Measurements from ENCODE around the gene SLC24A3. TPM values are rescaled to one million over a fixed set of nuclear protein-coding genes. Genes with fewer than 3 reads are reported as not detected.

The SLC24A3 gene
- total RNA-seq, 1 donor from 2014 or later = 1.4 TPM

DNA sequence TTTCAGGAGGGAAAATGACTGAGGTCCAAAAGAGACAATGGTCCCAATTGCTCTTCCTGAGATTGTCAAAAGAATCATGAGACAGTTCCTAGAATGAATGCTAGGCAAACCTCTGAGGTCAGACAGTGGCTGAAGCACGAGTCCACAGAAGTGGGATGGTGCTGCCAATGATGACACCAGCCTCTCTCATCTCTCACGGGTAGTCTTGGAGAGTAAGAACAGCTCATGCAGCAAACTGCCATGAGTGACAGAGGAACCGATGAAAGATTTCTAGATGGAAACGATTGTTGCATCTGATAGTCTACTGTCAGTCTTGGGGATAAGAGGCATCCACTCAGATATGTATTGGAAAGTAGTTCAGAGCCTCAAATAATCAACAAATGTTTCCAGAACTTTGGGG, 188.7 kb downstream of the SLC24A3 start:
- intact Hi-C loops (cut with DNase I) = no loop called here
- no peak for DNase-seq (ENCODE audit: missing footprints)

DNA sequence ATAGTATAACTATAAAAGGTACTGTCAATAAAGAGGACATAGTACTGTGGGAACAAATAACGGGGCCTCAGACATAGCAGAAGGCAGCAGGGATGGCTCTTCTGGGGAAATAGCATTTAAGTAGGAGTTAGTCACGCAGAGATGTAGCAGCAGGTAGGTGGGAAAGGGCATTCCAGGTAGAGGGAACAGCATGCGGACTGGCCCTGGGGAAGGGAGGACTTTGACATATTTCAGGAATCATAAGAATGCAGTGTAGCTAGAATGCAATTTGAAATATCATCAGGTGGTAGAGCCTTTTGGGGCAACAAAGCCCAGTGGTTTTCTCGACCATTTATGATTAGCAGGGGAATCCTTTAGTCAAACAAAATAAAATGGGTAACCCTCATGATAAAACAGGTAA, 191.1 kb downstream of the SLC24A3 start:
- ATAC-seq (no peak), DNase-seq (ENCODE audit: missing footprints) (no peak)
- intact Hi-C loops (cut with DNase I) = no loop called here

More for the DNA sequence above, 188.7 kb downstream of the SLC24A3 start:
- no peak for ATAC-seq

DNA sequence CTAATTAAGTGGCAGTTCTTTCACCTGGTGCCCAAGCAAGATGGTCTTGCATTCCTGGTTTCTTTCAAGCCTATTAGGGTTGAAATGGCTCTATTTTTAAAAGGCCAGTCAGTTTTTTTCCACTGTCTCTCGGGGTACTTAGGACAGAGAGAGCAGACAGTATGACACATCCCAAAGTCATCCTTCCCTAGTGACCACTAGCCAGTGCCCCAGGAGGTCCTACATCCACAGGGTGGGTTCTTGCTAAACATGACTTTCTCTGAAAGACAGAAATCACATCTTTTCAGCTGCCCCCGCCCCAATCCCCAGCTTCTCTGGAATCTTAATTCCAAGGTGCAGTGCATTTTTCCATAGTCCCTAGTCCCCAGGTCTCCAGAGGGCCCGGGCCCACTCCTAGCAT, 192.4 kb downstream of the SLC24A3 start:
- intact Hi-C loops (cut with DNase I) = no loop called here
- DNase-seq (ENCODE audit: missing footprints) = no peak
- ATAC-seq = no peak

DNA sequence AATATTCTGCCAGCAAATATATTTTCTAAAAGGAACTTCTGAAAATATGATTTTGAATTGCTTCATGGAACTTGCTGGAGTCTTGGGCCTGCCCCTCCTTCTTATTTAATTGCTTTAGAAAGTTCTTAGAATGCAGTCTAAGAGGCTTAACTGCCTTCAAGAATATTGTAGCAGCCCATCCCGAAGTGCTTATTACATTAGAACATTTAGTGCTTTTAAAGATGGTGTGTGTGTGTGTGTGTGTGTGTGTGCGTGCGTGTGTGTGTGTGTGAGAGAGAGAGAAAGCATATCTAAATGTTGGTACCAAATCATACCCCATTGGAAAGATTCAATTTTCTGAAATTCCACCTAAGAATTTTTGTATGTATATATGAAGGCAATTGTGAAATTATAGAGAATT, 193.5 kb downstream of the SLC24A3 start:
- DNase-seq (ENCODE audit: missing footprints) (no peak), ATAC-seq (no peak)
- intact Hi-C loops (cut with DNase I) = no loop called here

DNA sequence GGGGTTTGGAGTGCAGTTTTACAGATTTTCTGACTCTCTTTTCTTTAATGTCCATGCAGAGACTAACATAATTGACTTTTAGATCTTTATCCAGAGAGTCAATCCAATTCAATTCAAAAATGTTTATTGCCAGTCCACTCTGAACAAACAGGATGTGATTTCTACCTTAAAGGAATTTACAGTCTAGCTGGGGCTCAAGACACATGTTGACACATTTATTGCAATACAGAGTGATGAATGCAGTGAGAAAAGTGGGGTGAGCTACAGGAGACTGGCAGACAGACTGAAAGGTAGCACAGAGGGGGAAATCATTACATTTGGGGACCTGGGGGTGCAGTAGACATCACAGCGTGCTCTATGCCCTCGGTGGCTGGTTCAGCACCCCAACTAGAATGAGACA, 193.9 kb downstream of the SLC24A3 start:
- ATAC-seq = no peak
- no peak for DNase-seq (ENCODE audit: missing footprints)
- intact Hi-C loops (cut with DNase I) = no loop called here

DNA sequence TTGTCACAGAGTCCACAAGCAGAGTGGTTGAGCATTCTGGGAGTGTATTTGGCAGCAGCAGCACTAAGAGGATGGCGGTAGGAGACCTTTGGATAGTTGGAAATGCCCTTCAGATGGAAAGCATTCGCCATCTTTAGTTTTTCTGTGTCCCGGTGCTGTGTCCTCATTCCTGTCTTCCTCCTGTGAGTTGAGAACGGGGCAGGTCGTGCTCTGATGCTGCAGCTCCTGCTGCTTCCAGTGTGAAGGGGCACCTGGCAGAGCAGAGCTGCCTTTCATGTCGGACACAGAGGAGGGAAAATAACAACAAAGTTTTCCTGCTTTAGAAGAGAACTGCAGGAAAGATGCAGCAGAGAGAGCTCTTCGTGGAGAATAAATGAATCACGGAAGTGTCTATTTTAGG, 194.8 kb downstream of the SLC24A3 start:
- DNase-seq (ENCODE audit: missing footprints) = no peak
- intact Hi-C loops (cut with DNase I) = no loop called here
- ATAC-seq = no peak

DNA sequence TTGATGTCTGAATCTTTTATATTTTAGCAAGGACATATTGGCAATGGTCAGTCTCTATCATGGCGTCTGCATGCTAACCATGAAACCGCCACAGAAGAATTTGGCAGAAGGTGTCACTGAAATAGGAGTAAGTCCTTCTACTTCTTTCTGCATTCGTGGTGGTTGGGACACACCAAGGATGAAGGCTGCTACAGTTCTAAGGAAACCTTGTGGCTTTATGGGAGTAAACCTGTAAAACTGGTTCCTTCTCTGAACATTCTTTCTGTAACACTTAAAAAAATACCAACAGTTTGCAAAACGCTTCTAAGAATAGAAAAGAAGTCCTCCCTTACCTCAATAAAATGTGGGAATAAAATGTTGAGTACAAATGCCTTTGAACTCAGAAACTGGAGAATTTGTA, 195.3 kb downstream of the SLC24A3 start:
- DNase-seq (ENCODE audit: missing footprints) = no peak
- intact Hi-C loops (cut with DNase I) = no loop called here
- no peak for ATAC-seq

DNA sequence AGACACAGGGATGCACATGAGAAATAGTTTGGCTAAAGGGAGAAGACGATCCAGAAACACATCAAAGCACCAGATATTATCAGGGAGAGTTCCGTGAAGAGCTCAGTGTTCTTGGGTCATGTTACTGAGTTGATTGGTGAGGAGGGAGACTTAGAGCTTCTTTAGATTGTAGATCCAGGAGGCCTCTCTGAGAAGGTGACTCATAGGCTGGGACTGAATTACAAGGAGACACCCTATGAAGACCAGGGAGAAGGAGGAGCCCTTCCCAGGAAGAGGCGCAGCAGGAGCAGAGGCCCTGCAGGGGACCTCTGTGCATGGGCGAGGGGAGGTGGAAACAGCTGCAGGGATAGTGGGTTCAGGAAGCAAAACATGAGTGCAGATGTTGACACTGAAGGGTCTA, 196.5 kb downstream of the SLC24A3 start:
- DNase-seq (ENCODE audit: missing footprints) (no peak), ATAC-seq (no peak)
- intact Hi-C loops (cut with DNase I) = no loop called here

DNA sequence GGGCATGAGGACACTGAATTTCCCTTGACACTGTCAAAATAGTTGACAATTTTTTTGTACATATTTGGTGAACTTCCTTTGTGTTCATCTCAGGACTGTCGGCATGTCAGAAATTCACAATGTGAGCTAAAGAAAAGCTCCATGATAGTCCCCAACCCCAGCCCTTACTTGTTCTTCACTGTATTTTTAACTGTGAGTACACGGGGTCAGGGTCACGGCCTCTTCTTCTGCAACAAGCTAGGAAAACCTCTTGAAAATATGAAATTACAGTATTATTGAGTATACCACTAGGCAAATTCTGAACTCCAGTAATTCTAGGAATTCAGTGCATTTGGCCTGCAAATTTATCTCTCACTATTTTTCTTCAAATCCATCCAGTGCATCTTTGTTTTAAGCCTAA, 199.4 kb downstream of the SLC24A3 start:
- ATAC-seq (no peak), DNase-seq (ENCODE audit: missing footprints) (no peak)
- intact Hi-C loops (cut with DNase I) = no loop called here

DNA sequence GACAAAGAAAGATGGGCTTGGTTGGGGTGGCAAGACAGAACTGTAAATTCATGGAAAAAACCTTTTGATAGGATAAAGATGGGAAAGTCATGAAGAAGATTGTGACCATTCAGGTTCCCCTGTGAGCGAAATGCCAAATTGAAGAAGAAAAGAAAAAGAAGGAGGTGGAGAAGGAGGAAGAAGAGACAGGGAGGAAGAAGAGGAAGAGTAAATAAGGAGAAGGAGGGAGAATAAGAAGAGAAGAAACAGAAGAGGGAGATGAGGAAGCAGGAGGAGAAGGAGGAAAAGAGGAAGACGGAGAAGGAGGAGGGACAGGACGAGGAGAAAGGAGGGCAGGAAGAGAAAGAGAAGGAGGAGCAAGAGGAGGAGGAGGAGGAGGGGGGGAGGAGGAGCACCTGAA, 199.8 kb downstream of the SLC24A3 start:
- intact Hi-C loops (cut with DNase I) = no loop called here
- no peak for ATAC-seq
- DNase-seq (ENCODE audit: missing footprints) = no peak

DNA sequence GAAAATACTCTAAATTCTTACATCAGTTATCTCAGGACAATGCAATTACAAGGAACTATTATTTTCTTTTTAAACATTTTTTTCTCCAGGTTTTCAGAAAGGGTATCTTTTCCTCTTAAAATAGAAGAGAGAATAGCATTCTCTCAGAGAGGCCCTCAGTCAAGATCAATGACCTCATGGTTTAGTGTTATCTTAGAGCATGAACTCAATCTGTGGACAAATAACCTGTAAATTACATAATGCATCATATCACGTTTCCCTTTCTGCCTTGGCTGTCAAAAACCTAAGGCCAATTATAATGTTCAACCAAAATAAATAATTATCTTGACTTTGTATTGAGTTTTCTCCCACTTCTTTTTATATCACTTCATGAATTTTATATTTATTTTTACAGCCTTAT, 202.2 kb downstream of the SLC24A3 start:
- no peak for ATAC-seq
- intact Hi-C loops (cut with DNase I) = no loop called here

DNA sequence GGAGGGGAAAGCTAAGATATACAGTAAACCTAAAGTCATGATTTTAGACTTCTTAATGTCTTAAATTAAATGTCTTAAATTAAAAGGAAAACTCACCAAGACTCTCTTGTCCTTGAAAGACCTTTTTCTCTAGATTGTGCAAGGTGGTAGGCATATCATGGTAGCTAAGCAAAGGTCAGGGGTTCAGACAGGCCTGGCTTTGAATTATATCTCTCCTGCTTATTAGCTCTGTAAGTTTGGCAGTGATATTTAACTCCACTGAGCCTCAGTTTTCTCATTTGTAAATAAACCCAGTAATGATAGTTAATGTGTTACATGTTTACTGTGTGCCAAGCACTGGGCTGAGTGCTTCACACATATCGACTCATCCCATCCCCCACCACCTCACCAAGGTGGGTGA, 203.3 kb downstream of the SLC24A3 start:
- intact Hi-C loops (cut with DNase I) = no loop called here
- ATAC-seq (no peak), DNase-seq (ENCODE audit: missing footprints) (no peak)

More for the DNA sequence above, 202.2 kb downstream of the SLC24A3 start:
- DNase-seq (ENCODE audit: missing footprints) = no peak

DNA sequence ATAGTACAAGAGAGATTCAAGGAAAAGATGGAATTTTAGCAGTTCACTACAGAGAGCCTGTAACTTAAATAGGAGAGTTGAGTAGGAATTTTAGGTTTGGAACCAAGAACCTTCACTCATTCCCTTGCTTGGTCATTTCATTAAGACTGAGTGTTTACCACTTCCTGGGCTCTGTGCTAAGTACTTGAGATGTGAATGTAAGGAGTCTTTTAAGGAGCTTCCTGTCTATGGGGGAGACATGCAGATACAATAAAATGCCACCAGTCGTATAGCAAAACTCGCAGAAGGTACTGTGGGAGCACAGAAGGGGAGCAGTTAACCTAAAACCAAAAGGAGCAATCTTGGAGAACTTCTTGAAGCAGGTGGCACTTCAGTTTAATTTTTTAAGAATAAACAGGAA, 204.2 kb downstream of the SLC24A3 start:
- intact Hi-C loops (cut with DNase I) = no loop called here
- DNase-seq (ENCODE audit: missing footprints) = no peak
- ATAC-seq = no peak

DNA sequence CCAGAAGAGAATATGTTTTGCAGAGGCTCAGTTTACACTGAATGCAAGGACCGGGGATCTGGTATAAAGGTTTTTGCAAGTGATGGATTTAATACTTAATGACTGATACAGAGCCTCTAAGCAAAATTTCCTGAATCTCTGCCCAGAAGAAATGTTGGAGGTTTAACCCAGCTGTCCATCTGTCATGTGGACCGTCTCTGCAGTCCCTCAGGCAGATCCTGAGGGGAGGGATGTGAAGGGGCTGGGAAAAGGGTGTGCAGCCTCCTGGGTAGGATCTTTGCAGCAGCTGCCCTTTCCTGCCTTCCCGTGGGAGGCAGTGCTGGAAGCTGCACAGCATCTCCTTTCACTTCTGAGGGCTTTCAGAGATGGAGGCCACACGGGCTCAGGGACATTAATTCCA, 207.0 kb downstream of the SLC24A3 start:
- intact Hi-C loops (cut with DNase I) = no loop called here
- DNase-seq (ENCODE audit: missing footprints) (no peak), ATAC-seq (no peak)

DNA sequence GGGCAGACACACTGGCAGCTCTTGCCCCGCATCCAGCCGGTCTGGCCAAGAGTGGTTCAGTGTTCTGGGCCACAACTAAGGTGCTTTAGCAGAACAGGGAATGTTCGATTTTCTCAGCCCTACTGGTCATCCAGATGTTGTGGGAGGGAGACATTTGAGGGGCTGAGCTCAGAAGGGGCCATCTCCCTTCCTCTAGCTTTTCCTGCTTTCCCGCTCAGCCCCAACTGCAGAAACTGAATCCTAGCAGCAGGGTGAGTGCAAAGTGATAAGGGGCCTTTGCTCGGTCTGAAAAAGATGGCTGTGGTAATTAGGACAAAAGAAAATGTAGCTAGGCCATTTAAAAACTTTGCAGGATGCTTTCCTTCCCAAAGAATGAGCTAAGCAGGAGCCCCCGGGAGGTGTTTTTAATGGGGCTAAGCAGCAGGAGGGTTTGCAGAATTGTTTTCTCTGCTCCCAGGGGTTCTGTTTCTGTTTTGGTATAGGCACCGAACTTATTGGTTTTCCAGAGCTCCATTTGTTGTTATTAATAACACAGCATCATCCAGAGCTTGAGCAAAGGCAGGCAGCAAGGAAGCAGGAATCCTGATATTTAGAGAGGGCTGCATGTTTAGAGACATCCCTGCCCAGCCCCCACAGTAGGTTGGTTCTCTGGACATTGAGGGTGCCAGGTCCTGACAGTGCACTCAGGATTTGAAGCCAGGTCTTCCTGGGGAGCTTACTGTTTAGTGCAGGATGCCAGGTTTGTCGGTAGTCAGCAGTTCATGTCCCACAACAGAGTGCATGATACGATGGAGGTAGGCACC, 210.9 kb downstream of the SLC24A3 start:
- intact Hi-C loops (cut with DNase I) = no loop called here
- no peak for DNase-seq (ENCODE audit: missing footprints)
- ATAC-seq = no peak

DNA sequence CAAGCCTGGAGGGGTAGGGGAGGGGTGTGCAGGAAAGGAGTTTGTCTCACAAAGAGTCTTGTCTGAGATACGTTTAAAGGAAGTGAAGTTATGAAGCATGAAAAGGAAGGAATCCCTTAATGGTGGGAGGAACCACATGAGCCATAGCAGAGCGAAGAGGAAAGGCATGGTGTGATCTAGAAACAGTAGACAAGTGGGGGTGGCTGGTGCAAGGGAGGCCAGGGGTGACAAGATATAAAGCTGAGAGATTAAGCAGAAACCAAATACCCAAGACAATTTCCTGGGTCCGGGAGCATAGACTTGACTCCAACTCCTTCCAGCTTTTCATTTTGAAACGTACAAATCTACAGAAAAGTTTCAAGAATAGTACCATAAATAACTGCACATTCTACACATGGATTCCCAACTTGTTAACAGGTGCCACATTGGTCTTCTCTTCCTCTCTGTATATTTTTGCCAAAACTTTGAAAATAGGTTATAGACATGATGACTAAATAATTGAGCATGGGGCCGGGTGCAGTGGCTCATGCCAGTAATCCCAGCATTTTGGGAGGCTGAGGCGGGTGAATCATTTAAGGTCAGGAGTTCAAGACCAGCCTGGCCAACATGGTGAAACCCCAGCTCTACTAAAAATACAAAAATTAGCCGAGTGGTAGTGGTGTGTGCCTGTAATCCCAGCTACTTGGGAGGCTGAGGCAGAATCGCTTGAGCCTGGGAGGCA, 211.6 kb downstream of the SLC24A3 start:
- no peak for ATAC-seq

DNA sequence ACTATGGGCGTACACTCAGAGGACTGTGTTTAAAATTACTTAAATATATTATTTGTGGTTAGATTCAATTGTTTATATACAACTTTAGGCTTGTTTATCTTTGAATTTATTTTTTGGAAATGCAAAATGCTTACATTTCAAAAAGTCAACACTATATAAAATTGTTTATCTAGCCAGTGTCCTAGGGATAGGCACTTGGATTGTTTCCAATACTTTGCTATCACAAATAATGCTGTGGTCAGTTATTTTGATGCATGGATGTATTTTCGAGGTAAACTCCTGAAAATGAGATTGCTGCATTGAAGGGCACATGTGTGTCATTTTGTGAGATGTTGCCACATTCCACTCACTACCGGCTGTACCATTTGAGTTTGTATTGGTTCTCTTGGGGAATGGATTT, 213.9 kb downstream of the SLC24A3 start:
- intact Hi-C loops (cut with DNase I) = no loop called here
- DNase-seq (ENCODE audit: missing footprints) (no peak), ATAC-seq (no peak)

More for the DNA sequence above, 211.6 kb downstream of the SLC24A3 start:
- no peak for DNase-seq (ENCODE audit: missing footprints)
- intact Hi-C loops (cut with DNase I) = no loop called here

DNA sequence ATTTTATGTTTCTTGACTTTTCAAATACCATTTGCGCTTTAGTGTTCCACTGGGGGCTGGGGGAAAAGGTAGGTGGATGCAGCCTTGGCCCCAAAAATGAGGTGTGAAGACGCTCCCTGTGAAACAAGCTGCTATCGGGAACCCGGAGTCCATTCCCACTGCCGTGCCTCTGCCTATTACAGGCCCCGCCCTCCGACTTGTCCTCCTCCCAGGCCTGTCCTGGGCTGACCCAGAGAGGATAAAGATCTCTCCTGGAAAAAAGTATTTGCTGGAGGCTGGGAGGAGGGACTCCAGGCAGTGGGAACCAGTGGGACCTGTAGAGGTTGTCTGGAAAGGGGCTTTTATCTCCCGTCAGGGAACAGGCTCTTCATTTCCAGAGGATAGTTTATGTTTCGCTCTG, 215.0 kb downstream of the SLC24A3 start:
- no peak for DNase-seq (ENCODE audit: missing footprints)
- ATAC-seq = no peak
- intact Hi-C loops (cut with DNase I) = no loop called here

DNA sequence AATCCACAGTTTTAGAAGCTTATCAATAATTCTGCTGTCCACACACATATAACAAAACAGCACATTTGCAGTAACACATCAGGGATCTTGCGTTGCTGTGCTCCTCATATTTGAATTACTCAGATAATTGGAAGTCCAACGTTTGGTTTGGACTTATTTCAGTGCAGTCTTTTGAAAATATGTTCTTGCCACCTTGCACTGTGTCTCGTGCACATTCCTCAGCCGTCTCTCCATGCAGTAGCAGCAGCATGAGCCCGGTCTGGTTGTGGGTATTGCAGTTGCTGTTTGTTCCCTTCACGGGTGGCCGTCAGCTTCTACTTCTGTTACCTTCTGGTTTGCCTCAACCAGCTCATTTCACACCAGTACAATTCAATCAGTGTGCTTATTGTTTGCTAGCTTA, 215.5 kb downstream of the SLC24A3 start:
- DNase-seq (ENCODE audit: missing footprints) (no peak), ATAC-seq (no peak)
- intact Hi-C loops (cut with DNase I) = no loop called here

DNA sequence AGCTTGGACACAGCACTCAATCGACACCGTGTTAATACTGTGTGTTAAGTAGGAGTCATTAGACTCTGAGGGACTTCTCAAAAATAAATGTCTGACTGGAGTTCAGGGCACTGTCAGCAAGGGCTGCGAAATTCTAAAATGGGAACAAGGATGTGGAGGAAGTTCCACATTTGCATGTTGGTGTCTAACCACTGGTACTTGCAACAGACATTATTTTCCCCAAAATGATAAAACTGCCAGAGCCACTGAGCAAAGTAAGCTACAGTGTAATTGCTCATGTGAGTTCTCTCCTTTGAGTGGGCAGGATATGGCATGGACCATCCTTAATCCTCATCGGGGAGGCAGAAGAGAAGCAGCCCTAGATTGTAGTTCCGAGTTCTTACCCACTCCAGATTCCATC, 215.9 kb downstream of the SLC24A3 start:
- no peak for ATAC-seq
- intact Hi-C loops (cut with DNase I) = no loop called here
- DNase-seq (ENCODE audit: missing footprints) = no peak

DNA sequence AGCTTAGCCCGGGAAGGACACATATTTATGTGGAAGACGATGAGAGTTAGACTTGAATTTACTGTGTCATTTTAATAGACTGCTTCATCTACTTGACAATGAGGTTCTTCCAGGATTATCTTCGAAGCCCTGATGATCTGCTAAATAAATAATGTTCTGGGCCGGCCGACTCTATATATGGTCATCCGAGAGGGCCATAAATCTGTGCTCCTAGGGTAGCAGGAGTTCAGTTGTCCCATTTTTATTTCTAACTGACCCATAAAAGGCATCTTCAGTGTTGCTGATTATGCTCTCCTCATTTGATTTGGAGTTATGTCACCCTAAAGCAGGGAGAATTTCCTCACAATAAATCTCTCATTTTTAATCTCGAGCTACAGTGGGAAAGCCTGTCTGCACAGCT, 217.1 kb downstream of the SLC24A3 start:
- no peak for ATAC-seq
- no peak for DNase-seq (ENCODE audit: missing footprints)
- intact Hi-C loops (cut with DNase I) = no loop called here
